ENCODE data around the gene NAPA.

DNA sequence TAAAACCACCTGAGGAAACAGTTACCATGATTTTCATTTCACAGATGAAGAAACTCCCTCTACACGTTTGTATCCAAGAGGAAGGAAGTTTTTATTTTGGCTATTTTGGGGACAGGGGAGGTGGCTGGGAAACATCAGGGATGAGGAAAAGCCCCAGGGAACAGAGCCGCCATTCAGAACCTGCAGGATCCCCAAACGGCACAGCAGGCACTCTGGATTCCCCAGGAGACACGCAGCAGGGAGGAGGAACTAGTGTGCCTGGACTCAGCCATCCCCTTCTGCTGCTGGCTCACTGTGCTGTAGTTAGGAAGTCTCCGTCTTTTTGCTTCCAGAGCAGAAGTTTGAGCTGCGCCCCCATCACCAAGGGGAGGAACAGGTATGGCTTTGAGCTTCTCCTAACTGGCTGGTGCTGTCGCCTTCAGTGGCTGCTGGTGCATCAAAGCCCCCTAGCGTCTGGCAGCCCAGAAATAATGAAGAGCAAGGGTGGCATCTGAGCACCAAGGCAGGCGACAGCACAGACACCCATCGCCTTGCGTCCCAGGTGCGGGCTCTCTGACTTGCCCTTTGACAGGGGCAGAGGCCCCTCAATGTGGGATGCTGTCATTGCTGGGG lies 4.2 kb downstream of the NAPA start:
- TF ChIP-seq ZSCAN9 (CRISPR knock-in tag; IDR thresholded peaks at IDR 0.05; ENCODE audit: borderline replicate concordance) (no peak), MED13 (CRISPR knock-in tag; IDR thresholded peaks at IDR 0.05) (no peak)
- TF ChIP-seq, protein P1, sequence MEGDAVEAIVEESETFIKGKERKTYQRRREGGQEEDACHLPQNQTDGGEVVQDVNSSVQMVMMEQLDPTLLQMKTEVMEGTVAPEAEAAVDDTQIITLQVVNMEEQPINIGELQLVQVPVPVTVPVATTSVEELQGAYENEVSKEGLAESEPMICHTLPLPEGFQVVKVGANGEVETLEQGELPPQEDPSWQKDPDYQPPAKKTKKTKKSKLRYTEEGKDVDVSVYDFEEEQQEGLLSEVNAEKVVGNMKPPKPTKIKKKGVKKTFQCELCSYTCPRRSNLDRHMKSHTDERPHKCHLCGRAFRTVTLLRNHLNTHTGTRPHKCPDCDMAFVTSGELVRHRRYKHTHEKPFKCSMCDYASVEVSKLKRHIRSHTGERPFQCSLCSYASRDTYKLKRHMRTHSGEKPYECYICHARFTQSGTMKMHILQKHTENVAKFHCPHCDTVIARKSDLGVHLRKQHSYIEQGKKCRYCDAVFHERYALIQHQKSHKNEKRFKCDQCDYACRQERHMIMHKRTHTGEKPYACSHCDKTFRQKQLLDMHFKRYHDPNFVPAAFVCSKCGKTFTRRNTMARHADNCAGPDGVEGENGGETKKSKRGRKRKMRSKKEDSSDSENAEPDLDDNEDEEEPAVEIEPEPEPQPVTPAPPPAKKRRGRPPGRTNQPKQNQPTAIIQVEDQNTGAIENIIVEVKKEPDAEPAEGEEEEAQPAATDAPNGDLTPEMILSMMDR (CRISPR knock-in tag; IDR thresholded peaks at IDR 0.05): no peak
